ENCODE data around the gene CASS4. TPM values are rescaled to one million over a fixed set of nuclear protein-coding genes. Genes with fewer than 3 reads are reported as not detected.

CASS4 gene
- total RNA-seq, 1 experiment from 2014 or later = not detected

DNA sequence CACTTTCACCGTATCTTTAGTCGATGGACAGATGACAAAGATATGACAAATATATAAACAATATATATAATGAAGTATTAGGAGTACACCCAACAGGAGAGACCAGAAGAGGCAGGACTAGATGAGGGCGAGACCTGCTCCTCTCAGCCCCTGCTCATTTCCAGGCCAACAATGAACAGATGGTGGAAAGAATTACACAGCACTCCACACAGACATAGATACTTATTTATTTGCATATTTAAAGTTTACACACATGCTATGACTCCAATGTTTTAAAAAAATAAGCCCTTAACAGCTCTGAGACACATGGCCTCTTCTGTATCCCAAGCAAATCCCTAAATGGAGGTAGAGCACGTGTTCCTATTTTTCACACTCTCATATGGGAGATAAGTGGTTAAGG lies 42.9 kb upstream of the CASS4 start:
- Histone ChIP-seq H3K4ac (ENCODE audit: low read depth, low read length) (no peak overlapping the region), H3K56ac (ENCODE audit: insufficient read length, low read depth, low read length) (no peak overlapping the region), H2BK15ac (ENCODE audit: low read depth, low read length) (no peak overlapping the region), H3K23ac (ENCODE audit: insufficient read length, low read depth, low read length) (no peak overlapping the region), H2BK20ac (ENCODE audit: low read depth, low read length, poor library complexity, severe bottlenecking) (no peak overlapping the region), H3K14ac (ENCODE audit: insufficient read depth, low read length) (no peak overlapping the region), H3K9ac (ENCODE audit: extremely low read depth, insufficient read length, low read length) (no peak overlapping the region), H2AK5ac (ENCODE audit: insufficient read length, low read length) (no peak overlapping the region), H4K8ac (replicated peaks; ENCODE audit: insufficient read length, low read depth, low read length) (no peak overlapping the region), H4K91ac (ENCODE audit: insufficient read length, low read depth, low read length) (no peak overlapping the region), H3K4me1 (ENCODE audit: insufficient read depth, low read length) (no peaks in the 10 kb centered on the region), H3K23me2 (ENCODE audit: insufficient read length, low read depth, low read length, poor library complexity, severe bottlenecking) (no peaks in the 10 kb centered on the region), H4K5ac (ENCODE audit: insufficient read length, low read depth, low read length) (no peak overlapping the region), H2BK12ac (ENCODE audit: insufficient read length, low read depth, low read length) (no peak overlapping the region), H3K9me3 (ENCODE audit: control insufficient read depth, low read depth, low read length) (no peaks in the 10 kb centered on the region), H3K79me1 (ENCODE audit: insufficient read depth, low read depth, low read length, poor library complexity, severe bottlenecking) (no peaks in the 10 kb centered on the region), H3K27me3 (ENCODE audit: insufficient read depth, low read length) (no peaks in the 10 kb centered on the region), H2BK120ac (ENCODE audit: low read depth, low read length, poor library complexity, severe bottlenecking) (no peak overlapping the region), H2AFZ (ENCODE audit: low read length) (no peak overlapping the region), H2BK5ac (ENCODE audit: insufficient read length, low read length) (no peak overlapping the region), H3K4me2 (ENCODE audit: insufficient read depth, insufficient read length, low read length) (no peak overlapping the region), H3K27ac (ENCODE audit: insufficient read length, low read depth, low read length) (no peak overlapping the region), H3K79me2 (ENCODE audit: insufficient read depth, low read length) (peaks cover 1% of the 10 kb centered on the region; the same call in 1 of the 2 replicates), H4K20me1 (ENCODE audit: control insufficient read depth, insufficient read depth, insufficient read length) (no peaks in the 10 kb centered on the region), H3T11ph (ENCODE audit: low read length) (no peak overlapping the region), H3K18ac (ENCODE audit: insufficient read length, low read depth, low read length) (no peak overlapping the region)
- H3K4me3 Mint-ChIP-seq = no peak overlapping the region
- H3K4me1 Mint-ChIP-seq = no peaks in the 10 kb centered on the region
- TF ChIP-seq, protein P1, sequence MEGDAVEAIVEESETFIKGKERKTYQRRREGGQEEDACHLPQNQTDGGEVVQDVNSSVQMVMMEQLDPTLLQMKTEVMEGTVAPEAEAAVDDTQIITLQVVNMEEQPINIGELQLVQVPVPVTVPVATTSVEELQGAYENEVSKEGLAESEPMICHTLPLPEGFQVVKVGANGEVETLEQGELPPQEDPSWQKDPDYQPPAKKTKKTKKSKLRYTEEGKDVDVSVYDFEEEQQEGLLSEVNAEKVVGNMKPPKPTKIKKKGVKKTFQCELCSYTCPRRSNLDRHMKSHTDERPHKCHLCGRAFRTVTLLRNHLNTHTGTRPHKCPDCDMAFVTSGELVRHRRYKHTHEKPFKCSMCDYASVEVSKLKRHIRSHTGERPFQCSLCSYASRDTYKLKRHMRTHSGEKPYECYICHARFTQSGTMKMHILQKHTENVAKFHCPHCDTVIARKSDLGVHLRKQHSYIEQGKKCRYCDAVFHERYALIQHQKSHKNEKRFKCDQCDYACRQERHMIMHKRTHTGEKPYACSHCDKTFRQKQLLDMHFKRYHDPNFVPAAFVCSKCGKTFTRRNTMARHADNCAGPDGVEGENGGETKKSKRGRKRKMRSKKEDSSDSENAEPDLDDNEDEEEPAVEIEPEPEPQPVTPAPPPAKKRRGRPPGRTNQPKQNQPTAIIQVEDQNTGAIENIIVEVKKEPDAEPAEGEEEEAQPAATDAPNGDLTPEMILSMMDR (conservative IDR thresholded peaks at IDR 0.05) = no peak
- no CpG with 5 or more reads among the region's 4 CpGs for WGBS (ENCODE audit: extremely low coverage, insufficient read length, low lambda C conversion rate)
- no peak overlapping the region for H3K27ac Mint-ChIP-seq
- no peaks in the 10 kb centered on the region for H3K9me3 Mint-ChIP-seq
- no peaks in the 10 kb centered on the region for H3K27me3 Mint-ChIP-seq (ENCODE audit: low read depth)
- peaks cover 22 to 74% (median 42%) of the 10 kb centered on the region in 3 experiments for H3K36me3 Mint-ChIP-seq (ENCODE audit: insufficient read depth in 1 of 3, low read depth in 3 of 3)
- DNase-seq = no peak
